H1 (cell line): Measurements from ENCODE around the gene COL6A3. TPM values are rescaled to one million over a fixed set of nuclear protein-coding genes. Genes with fewer than 3 reads are reported as not detected.

ENCODE experiments used
- EGR1 ChIP-seq: IDR thresholded peaks from 2 replicates; pipeline ENCODE4 v1.6.1; 2011; ENCODE audit warnings: low read depth, low read length, borderline replicate concordance
- EP300 ChIP-seq, 2 experiments: IDR thresholded peaks; 1 replicate in 1 of 2; 2 replicates in 1 of 2; pipeline ENCODE4 v1.6.1; 2011 to 2012; ENCODE audit warnings: low read depth in 2 of 2, low read length in 2 of 2, mild to moderate bottlenecking in 2 of 2, borderline replicate concordance in 1 of 2, inconsistent platforms in 1 of 2, moderate library complexity in 1 of 2
- HDAC2 ChIP-seq, 2 experiments: fragments of 300-600 bp in 1 of 2; sonication (generic) in 1 of 2; IDR thresholded peaks; 2 replicates each; pipeline ENCODE4 v1.6.1; 2011 to 2012; ENCODE audit warnings: low read depth in 2 of 2, low read length in 2 of 2, mild to moderate bottlenecking in 2 of 2, moderate library complexity in 2 of 2, borderline replicate concordance in 1 of 2, inconsistent platforms in 1 of 2
- POLR2A ChIP-seq, 2 experiments: IDR thresholded peaks; 1 replicate in 1 of 2; 2 replicates in 1 of 2; pipeline ENCODE4 v1.6.1; 2011; ENCODE audit warnings: low read depth in 2 of 2, low read length in 2 of 2, mild to moderate bottlenecking in 2 of 2; ENCODE audit errors: control extremely low read depth in 1 of 2
- SIX5 ChIP-seq: IDR thresholded peaks from 2 replicates; pipeline ENCODE4 v1.6.1; 2011; ENCODE audit warnings: mild to moderate bottlenecking, low read depth, low read length
- polyA plus RNA-seq, 7 experiments: library from polyadenylated mRNA; depleted of rRNA in 3 of 7; stranded (reverse) in 5 of 7; unstranded in 2 of 7; fragments of >200 nt in 5 of 7; fragments of 200-250 nt in 2 of 7; gene quantifications; 1 replicate in 5 of 7; 2 replicates in 1 of 7; 4 replicates in 1 of 7; pipeline versions ENCODE4 v1.2.1 to v1.2.3, GENCODE V29; 2011 to 2013; ENCODE audit warnings: missing spikeins in 2 of 7, mixed read lengths in 2 of 7
- total RNA-seq: library from RNA; stranded (reverse); fragmentation: NEBNext Ultra II Directional; extraction: Animal tissue kit (Norgen Biotek cat#: 25700); gene quantifications from 2 replicates; pipeline ENCODE4 v1.2.1, GENCODE V29; 2021

COL6A3 gene
- total and polyA plus RNA-seq, 2 of the 8 experiments (the other 6 are each of a cell fraction or from before 2014, with no cell fraction given) = 1.2 to 3.4 TPM

- TF ChIP-seq EGR1 (no peak), SIX5 (no peak), EP300 (IDR thresholded peaks at IDR 0.05; ENCODE audit: borderline replicate concordance in 1 of 2, low read depth in 2 of 2, low read length in 2 of 2) (no peak), HDAC2 (IDR thresholded peaks at IDR 0.05; ENCODE audit: borderline replicate concordance in 1 of 2, low read depth in 2 of 2, low read length in 2 of 2) (no peak), POLR2A (IDR thresholded peaks at IDR 0.05; ENCODE audit: control extremely low read depth in 1 of 2, low read depth in 2 of 2, low read length in 2 of 2) (no peak)
These were observed 33.5 kb upstream of the COL6A3 start (continued) for GRCh38 chr2:237447496-237447895.
